AG04449 (cell line): Measurements from ENCODE around the gene PHF24.

Experiments
- CTCF ChIA-PET: fragments of 350-600 bp; formaldehyde crosslinking; extraction: SDS; loops from one replicate; lab custom pipeline; 2021; ENCODE audit warnings: antibody characterized with exemption; lab: Yijun Ruan, JAX
- POLR2A ChIA-PET: fragments of 400-600, 350-600 bp; formaldehyde crosslinking; extraction: SDS; loops from one replicate; lab custom pipeline; 2020; ENCODE audit warnings: antibody characterized with exemption, inconsistent platforms; lab: Yijun Ruan, JAX
- DNase-seq: peaks from one replicate; pipeline ENCODE4 v3.0.0-alpha.2; 2010; ENCODE audit warnings: low read depth, low spot score
- H3K4me3 ChIP-seq: 2 replicates; pipeline ENCODE4 v1.5.1; 2011; ENCODE audit warnings: low read depth, mild to moderate bottlenecking, control low read depth, low read length
- CTCF ChIP-seq: IDR thresholded peaks from one replicate; pipeline ENCODE4 v1.5.1; 2011; ENCODE audit warnings: mild to moderate bottlenecking, moderate library complexity, low read length, control low read depth, inconsistent platforms; ENCODE audit not compliant: insufficient read depth; ENCODE audit errors: missing control alignments

The PHF24 gene

GRCh38 chr9:34962546-34962945, 4.5 kb downstream of the PHF24 start:
- ChIA-PET CTCF (interaction anchor here (1.0 kb wide), 1 partner anchor 63 kb away, joined by 4 read pairs; no protein-coding TSS in a partner anchor), POLR2A (no interaction called here)
- TF ChIP-seq CTCF = no peak
- H3K4me3 ChIP-seq = no peak overlapping the region
- no peak for DNase-seq

- DNase-seq = no peak
- ChIA-PET CTCF (no interaction called here), POLR2A (no interaction called here)
- TF ChIP-seq CTCF = no peak
- H3K4me3 ChIP-seq = no peak overlapping the region
Measured at GRCh38 chr9:34963552-34963951, 5.5 kb downstream of the PHF24 start.

GRCh38 chr9:34964458-34964857, 6.4 kb downstream of the PHF24 start:
- CTCF ChIA-PET = interaction anchor here (1.4 kb wide), 1 partner anchor 24 kb away, joined by 4 read pairs; no protein-coding TSS in a partner anchor

GRCh38 chr9:34971146-34971811, 13.2 kb downstream of the PHF24 start:
- TF ChIP-seq CTCF = no peak
- DNase-seq = no peak
- ChIA-PET CTCF (interaction anchor here (1.0 to 1.5 kb wide), 3 partner anchors 13 to 123 kb away, joined by 3 to 11 read pairs (median 3); no protein-coding TSS in a partner anchor), POLR2A (no interaction called here)
- no peak overlapping the region for H3K4me3 ChIP-seq

More at GRCh38 chr9:34964458-34964857, 6.4 kb downstream of the PHF24 start:
- no peak overlapping the region for H3K4me3 ChIP-seq
- no peak for DNase-seq
- no peak for TF ChIP-seq CTCF
- POLR2A ChIA-PET = no interaction called here

- POLR2A ChIA-PET = no interaction called here
- TF ChIP-seq CTCF = no peak
- no peak overlapping the region for H3K4me3 ChIP-seq
- DNase-seq = no peak
- CTCF ChIA-PET = no interaction called here
Measured at GRCh38 chr9:34974664-34975063, 16.6 kb downstream of the PHF24 start.

- ChIA-PET POLR2A (no interaction called here), CTCF (interaction anchor here (1.6 kb wide), 1 partner anchor 8 kb away, joined by 6 read pairs; no protein-coding TSS in a partner anchor)
- no peak for TF ChIP-seq CTCF
- H3K4me3 ChIP-seq = no peak overlapping the region
- DNase-seq = no peak
Measured at GRCh38 chr9:34976441-34976840, 18.4 kb downstream of the PHF24 start.
